Adipose tissue (tissue), 3 donors: Measurements from ENCODE around the gene KNCN. TPM values are rescaled to one million over a fixed set of nuclear protein-coding genes. Genes with fewer than 3 reads are reported as not detected.

ENCODE experiments used
- H3K27ac ChIP-seq: one replicate; pipeline ENCODE4 v1.5.1; 2013; ENCODE audit warnings: low read depth, low read length
- WGBS, 3 donors: extraction: QIAGEN DNeasy Blood & Tissue Kit; methylation state at CpG; one replicate each; pipeline ENCODE4 v1.1.7; 2013; 5-methylcytosine and 5-hydroxymethylcytosine counted together
- polyA plus RNA-seq, 3 donors: library from polyadenylated mRNA; stranded (reverse); fragments of 200-250 nt; gene quantifications; one replicate each; pipeline ENCODE4 v1.2.3, GENCODE V29; 2013
- donor health status: healthy with polysubstance abuse.
- donor health status: Bipolar disorder and iron deficiency.
- donor health status: healthy.

KNCN gene
- polyA plus RNA-seq, 3 donors: not detected

GRCh38 chr1:46571691-46572225 is 20.3 kb upstream of the KNCN start:
- WGBS, 3 donors: 91 to 94% (median 93%) methylated on average over 6 of the region's 6 CpGs
- no peak overlapping the region for H3K27ac ChIP-seq

GRCh38 chr1:46569884-46570725 is 18.7 kb upstream of the KNCN start:
- no peak overlapping the region for H3K27ac ChIP-seq
- WGBS, 3 donors: 62 to 72% (median 70%) methylated on average over 14 of the region's 14 CpGs

- no peak overlapping the region for H3K27ac ChIP-seq
- WGBS, 3 donors: 71 to 83% (median 79%) methylated on average over 4 of the region's 4 CpGs
Measured at GRCh38 chr1:46569116-46569515, 17.7 kb upstream of the KNCN start.

GRCh38 chr1:46568461-46568891 is 17.0 kb upstream of the KNCN start:
- H3K27ac ChIP-seq: no peak overlapping the region
- WGBS, 3 donors: 88 to 94% (median 91%) methylated on average over 6 of the region's 6 CpGs

GRCh38 chr1:46563341-46563740 is 11.9 kb upstream of the KNCN start:
- 81 to 92% (median 91%) methylated on average over 4 of the region's 4 CpGs for WGBS, 3 donors
- no peak overlapping the region for H3K27ac ChIP-seq

GRCh38 chr1:46562498-46562897 is 11.1 kb upstream of the KNCN start:
- H3K27ac ChIP-seq: no peak overlapping the region
- WGBS, 3 donors: 90 to 97% (median 94%) methylated on average over 15 of the region's 15 CpGs

GRCh38 chr1:46558966-46559365 is 7.5 kb upstream of the KNCN start:
- 93 to 95% (median 94%) methylated on average over 8 of the region's 8 CpGs for WGBS, 3 donors
- no peak overlapping the region for H3K27ac ChIP-seq

- WGBS, 3 donors: 77 to 82% (median 79%) methylated on average over 20 of the region's 20 CpGs
Measured at GRCh38 chr1:46558141-46558963, 6.9 kb upstream of the KNCN start.

GRCh38 chr1:46557403-46557802 is 6.0 kb upstream of the KNCN start:
- WGBS, 3 donors: 55 to 68% (median 63%) methylated on average over 5 of the region's 5 CpGs
- no peak overlapping the region for H3K27ac ChIP-seq

More at GRCh38 chr1:46558141-46558963, 6.9 kb upstream of the KNCN start:
- no peak overlapping the region for H3K27ac ChIP-seq

- 50 to 70% (median 66%) methylated on average over 3 of the region's 3 CpGs for WGBS, 3 donors
- no peak overlapping the region for H3K27ac ChIP-seq
Measured at GRCh38 chr1:46556822-46557221, 5.4 kb upstream of the KNCN start.

- 70 to 89% (median 79%) methylated on average over 7 of the region's 7 CpGs for WGBS, 3 donors
- no peak overlapping the region for H3K27ac ChIP-seq
Measured at GRCh38 chr1:46555826-46556619, 4.6 kb upstream of the KNCN start.

GRCh38 chr1:46554597-46555381 is 3.3 kb upstream of the KNCN start:
- WGBS, 3 donors: 77 to 83% (median 81%) methylated on average over 12 of the region's 12 CpGs
- H3K27ac ChIP-seq: no peak overlapping the region

GRCh38 chr1:46554236-46554596 is 2.8 kb upstream of the KNCN start:
- 91 to 93% (median 92%) methylated on average over 6 of the region's 6 CpGs for WGBS, 3 donors
- no peak overlapping the region for H3K27ac ChIP-seq

- WGBS, 3 donors: 88 to 94% (median 91%) methylated on average over 3 of the region's 3 CpGs
- no peak overlapping the region for H3K27ac ChIP-seq
Measured at GRCh38 chr1:46553506-46553905, 2.1 kb upstream of the KNCN start.

GRCh38 chr1:46552357-46553237 is 1.1 kb upstream of the KNCN start:
- WGBS, 3 donors: 89 to 92% (median 89%) methylated on average over 10 of the region's 10 CpGs
- H3K27ac ChIP-seq: no peak overlapping the region

- WGBS, 3 donors: 64 to 69% (median 65%) methylated on average over 16 to 17 of the region's 17 CpGs
Measured at GRCh38 chr1:46550751-46551231, 656 bp downstream of the KNCN start.

More at GRCh38 chr1:46550751-46551231, 656 bp downstream of the KNCN start:
- no peak overlapping the region for H3K27ac ChIP-seq
